GM23338 (cell line): ENCODE results near the gene HOXC4. TPM values are rescaled to one million over a fixed set of nuclear protein-coding genes. Genes with fewer than 3 reads are reported as not detected.

Experiments used
- ATAC-seq: fragments of 200-7000 bp; cut with Tn5 transposase; 3 replicates; pipeline ENCODE4 v1.9.1; 2020
- DNase-seq: peaks from one replicate; pipeline ENCODE4 v3.0.0-alpha.2; 2015; ENCODE audit warnings: low spot score
- H2AFZ ChIP-seq: fragments of 200-600 bp; sonication (generic); 2 replicates; pipeline ENCODE4 v1.8.0; 2016; ENCODE audit warnings: antibody characterized with exemption, mild to moderate bottlenecking, moderate library complexity
- H3F3A ChIP-seq: fragments of 200-600 bp; sonication (generic); replicated peaks from 2 replicates; pipeline ENCODE4 v1.8.0; 2017; ENCODE audit warnings: antibody characterized with exemption, mixed run types, low read depth
- H3K27ac ChIP-seq: fragments of 200-600 bp; sonication (generic); 2 replicates; pipeline ENCODE4 v1.6.1; 2016; ENCODE audit warnings: low read depth
- H3K27me3 ChIP-seq: fragments of 200-600 bp; sonication (generic); 2 replicates; pipeline ENCODE4 v1.8.0; 2016; ENCODE audit warnings: mild to moderate bottlenecking, mixed run types, moderate library complexity; ENCODE audit not compliant: insufficient read depth
- H3K36me3 ChIP-seq: fragments of 200-600 bp; sonication (generic); 2 replicates; pipeline ENCODE4 v1.8.0; 2016; ENCODE audit warnings: mild to moderate bottlenecking; ENCODE audit not compliant: insufficient read depth
- H3K4me1 ChIP-seq: fragments of 200-600 bp; sonication (generic); 2 replicates; pipeline ENCODE4 v1.8.0; 2016; ENCODE audit warnings: mild to moderate bottlenecking, moderate library complexity; ENCODE audit not compliant: insufficient read depth
- H3K4me2 ChIP-seq: fragments of 200-600 bp; sonication (generic); 2 replicates; pipeline ENCODE4 v1.7.1; 2017; ENCODE audit warnings: mixed run types
- H3K4me3 ChIP-seq: fragments of 200-600 bp; sonication (generic); 2 replicates; pipeline ENCODE4 v1.6.1; 2016; ENCODE audit warnings: mixed run types
- H3K79me2 ChIP-seq: fragments of 200-600 bp; sonication (generic); replicated peaks from 2 replicates; pipeline ENCODE4 v1.8.0; 2017; ENCODE audit warnings: mild to moderate bottlenecking; ENCODE audit not compliant: insufficient read depth
- H3K9me2 ChIP-seq: fragments of 200-600 bp; sonication (generic); 2 replicates; pipeline ENCODE4 v1.8.0; 2017; ENCODE audit not compliant: insufficient read depth
- H4K20me1 ChIP-seq: fragments of 200-600 bp; sonication (generic); replicated peaks from 2 replicates; pipeline ENCODE4 v1.8.0; 2017; ENCODE audit warnings: mild to moderate bottlenecking; ENCODE audit not compliant: insufficient read depth
- H3K27ac Mint-ChIP-seq: 2 replicates; pipeline ENCODE4 v1.8.0; 2020; ENCODE audit warnings: inconsistent platforms, mild to moderate bottlenecking, moderate library complexity, mixed read lengths
- H3K27me3 Mint-ChIP-seq: 3 replicates; pipeline ENCODE4 v1.8.0; 2022; ENCODE audit warnings: low read depth, mild to moderate bottlenecking, moderate library complexity, mixed read lengths, inconsistent platforms; ENCODE audit not compliant: insufficient read depth, poor library complexity
- H3K36me3 Mint-ChIP-seq: 3 replicates; pipeline ENCODE4 v1.8.0; 2021; ENCODE audit warnings: low read depth, mild to moderate bottlenecking, inconsistent platforms, moderate library complexity, mixed read lengths
- H3K4me1 Mint-ChIP-seq: 3 replicates; pipeline ENCODE4 v1.8.0; 2020; ENCODE audit warnings: mild to moderate bottlenecking, inconsistent platforms, mixed read lengths
- H3K4me3 Mint-ChIP-seq: 3 replicates; pipeline ENCODE4 v1.8.0; 2021; ENCODE audit warnings: moderate library complexity, mild to moderate bottlenecking, inconsistent platforms, mixed read lengths
- H3K9me3 Mint-ChIP-seq: 3 replicates; pipeline ENCODE4 v1.8.0; 2020; ENCODE audit warnings: moderate library complexity, mild to moderate bottlenecking, inconsistent platforms, mixed read lengths
- EZH2 ChIP-seq: fragments of 200-600 bp; sonication (generic); IDR thresholded peaks from one replicate; pipeline ENCODE4 v1.8.0; 2017; ENCODE audit warnings: antibody characterized with exemption, mild to moderate bottlenecking, low read depth; ENCODE audit not compliant: unreplicated experiment
- EZH2phosphoT487 ChIP-seq: fragments of 200-600 bp; sonication (generic); IDR thresholded peaks from one replicate; pipeline ENCODE4 v1.8.1; 2018; ENCODE audit warnings: antibody characterized with exemption; ENCODE audit not compliant: unreplicated experiment
- POLR2AphosphoS5 ChIP-seq: IDR thresholded peaks from 2 replicates; pipeline ENCODE4 v1.6.1; 2016; ENCODE audit warnings: antibody characterized with exemption, low read depth
- polyA plus RNA-seq: library from polyadenylated mRNA; unstranded; fragments of >200 nt; fragmentation: Nextera tagmentation; extraction: Ambion mirVana; gene quantifications from 2 replicates; pipeline ENCODE4 v1.2.1, GENCODE V29; 2016
- total RNA-seq: library from RNA; depleted of rRNA; stranded (reverse); fragments of >200 nt; shearing (Covaris generic); gene quantifications from 2 replicates; pipeline ENCODE4 v1.2.3, GENCODE V29; 2014
- TF ChIP-seq, protein P1 (sequence below): IDR thresholded peaks from one replicate; pipeline ENCODE4 v1.6.1; 2018; ENCODE audit warnings: antibody characterized with exemption; ENCODE audit not compliant: unreplicated experiment

Gene HOXC4
- total and polyA plus RNA-seq, 2 experiments from 2014 or later: not detected

DNA sequence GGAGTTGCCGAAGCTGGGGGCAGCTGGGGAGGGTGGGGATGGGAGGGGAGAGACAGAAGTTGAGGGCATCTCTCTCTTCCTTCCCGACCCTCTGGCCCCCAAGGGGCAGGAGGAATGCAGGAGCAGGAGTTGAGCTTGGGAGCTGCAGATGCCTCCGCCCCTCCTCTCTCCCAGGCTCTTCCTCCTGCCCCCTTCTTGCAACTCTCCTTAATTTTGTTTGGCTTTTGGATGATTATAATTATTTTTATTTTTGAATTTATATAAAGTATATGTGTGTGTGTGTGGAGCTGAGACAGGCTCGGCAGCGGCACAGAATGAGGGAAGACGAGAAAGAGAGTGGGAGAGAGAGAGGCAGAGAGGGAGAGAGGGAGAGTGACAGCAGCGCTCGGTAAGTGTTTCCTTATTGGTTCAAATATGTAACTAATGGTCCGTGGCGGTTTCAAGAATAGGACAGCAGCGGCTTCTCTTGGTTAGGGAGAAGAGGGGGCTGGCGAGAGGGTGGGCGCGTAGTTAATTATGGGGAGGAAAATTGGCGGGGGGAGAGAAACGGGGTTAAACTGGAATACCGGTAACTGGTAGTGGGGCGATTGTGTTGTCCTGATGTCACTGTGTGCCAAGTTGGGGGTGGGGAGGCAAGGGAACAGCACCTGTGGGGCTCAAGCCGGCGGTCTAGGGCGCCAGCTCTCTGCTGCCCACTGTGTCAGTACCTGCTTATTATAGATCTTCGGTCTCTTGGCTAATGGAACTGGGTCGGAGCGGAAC, 36.4 kb upstream of the HOXC4 start:
- Mint-ChIP-seq H3K27ac (no peak overlapping the region), H3K9me3 (no peaks in the 10 kb centered on the region; the same call in 2 of the 3 replicates), H3K4me1 (peaks cover 30% of the 10 kb centered on the region), H3K36me3 (no peaks in the 10 kb centered on the region; the same call in 2 of the 3 replicates), H3K27me3 (peaks cover 98% of the 10 kb centered on the region), H3K4me3 (peak overlapping the region; percentile 62)
- peaks cover 48% of the 10 kb centered on the region for H3K4me1 ChIP-seq
- H3F3A ChIP-seq: peaks cover 38% of the 10 kb centered on the region
- H3K4me2 ChIP-seq: peak overlapping the region; percentile 89
- H3K4me3 ChIP-seq: peak overlapping the region; percentile 63
- peaks cover 32% of the 10 kb centered on the region for H4K20me1 ChIP-seq
- peaks cover 100% of the 10 kb centered on the region for H3K27me3 ChIP-seq
- peak overlapping the region; percentile 80; the same call in 1 of the 2 replicates for H2AFZ ChIP-seq
- TF ChIP-seq, protein P1, sequence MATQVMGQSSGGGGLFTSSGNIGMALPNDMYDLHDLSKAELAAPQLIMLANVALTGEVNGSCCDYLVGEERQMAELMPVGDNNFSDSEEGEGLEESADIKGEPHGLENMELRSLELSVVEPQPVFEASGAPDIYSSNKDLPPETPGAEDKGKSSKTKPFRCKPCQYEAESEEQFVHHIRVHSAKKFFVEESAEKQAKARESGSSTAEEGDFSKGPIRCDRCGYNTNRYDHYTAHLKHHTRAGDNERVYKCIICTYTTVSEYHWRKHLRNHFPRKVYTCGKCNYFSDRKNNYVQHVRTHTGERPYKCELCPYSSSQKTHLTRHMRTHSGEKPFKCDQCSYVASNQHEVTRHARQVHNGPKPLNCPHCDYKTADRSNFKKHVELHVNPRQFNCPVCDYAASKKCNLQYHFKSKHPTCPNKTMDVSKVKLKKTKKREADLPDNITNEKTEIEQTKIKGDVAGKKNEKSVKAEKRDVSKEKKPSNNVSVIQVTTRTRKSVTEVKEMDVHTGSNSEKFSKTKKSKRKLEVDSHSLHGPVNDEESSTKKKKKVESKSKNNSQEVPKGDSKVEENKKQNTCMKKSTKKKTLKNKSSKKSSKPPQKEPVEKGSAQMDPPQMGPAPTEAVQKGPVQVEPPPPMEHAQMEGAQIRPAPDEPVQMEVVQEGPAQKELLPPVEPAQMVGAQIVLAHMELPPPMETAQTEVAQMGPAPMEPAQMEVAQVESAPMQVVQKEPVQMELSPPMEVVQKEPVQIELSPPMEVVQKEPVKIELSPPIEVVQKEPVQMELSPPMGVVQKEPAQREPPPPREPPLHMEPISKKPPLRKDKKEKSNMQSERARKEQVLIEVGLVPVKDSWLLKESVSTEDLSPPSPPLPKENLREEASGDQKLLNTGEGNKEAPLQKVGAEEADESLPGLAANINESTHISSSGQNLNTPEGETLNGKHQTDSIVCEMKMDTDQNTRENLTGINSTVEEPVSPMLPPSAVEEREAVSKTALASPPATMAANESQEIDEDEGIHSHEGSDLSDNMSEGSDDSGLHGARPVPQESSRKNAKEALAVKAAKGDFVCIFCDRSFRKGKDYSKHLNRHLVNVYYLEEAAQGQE: no peak
- TF ChIP-seq EZH2: peak; percentile 76
- ATAC-seq (peak; percentile 13), DNase-seq (peak; percentile 71)
- H3K36me3 ChIP-seq: no peaks in the 10 kb centered on the region
- H3K9me2 ChIP-seq: no peaks in the 10 kb centered on the region
- H3K79me2 ChIP-seq: no peaks in the 10 kb centered on the region
- no peak overlapping the region for H3K27ac ChIP-seq

DNA sequence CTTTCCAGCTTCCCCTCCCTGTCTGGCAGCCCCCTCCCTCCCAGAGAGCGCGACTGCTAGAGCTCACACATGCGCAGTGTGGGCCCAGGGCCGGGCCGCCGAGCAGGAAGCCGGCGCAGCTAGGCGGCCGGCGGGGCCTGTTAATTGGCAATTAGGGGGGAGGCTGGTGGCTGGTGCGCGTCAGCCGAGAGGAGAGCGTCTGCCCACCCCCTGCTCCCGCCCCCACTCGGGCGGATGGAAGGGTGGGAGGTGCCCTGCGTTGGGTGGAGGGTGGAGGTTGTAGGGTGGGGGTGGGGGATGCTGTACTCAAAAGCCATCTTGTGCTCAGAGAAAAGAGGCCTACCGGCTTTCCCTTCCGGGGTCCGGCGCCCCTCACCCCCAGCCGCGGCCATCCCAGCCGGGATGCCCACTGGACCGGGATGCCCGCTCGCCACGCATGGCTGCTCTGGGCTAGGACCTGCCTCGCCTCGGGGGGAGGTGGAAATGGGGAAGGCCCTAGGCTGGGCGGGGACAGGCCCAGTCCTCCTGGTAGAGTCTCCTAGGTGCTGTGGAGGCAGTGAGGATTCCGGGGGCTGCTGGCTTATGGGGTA, 35.7 kb upstream of the HOXC4 start:
- H3K4me3 ChIP-seq: peak overlapping the region; percentile 63
- peak overlapping the region; percentile 62 for H3K4me3 Mint-ChIP-seq
- ATAC-seq: peak; percentile 56
- no peaks in the 10 kb centered on the region; the same call in 2 of the 3 replicates for H3K36me3 Mint-ChIP-seq
- H3K4me1 ChIP-seq: peaks cover 42% of the 10 kb centered on the region
- no peak overlapping the region for H3K27ac Mint-ChIP-seq
- H3K27me3 Mint-ChIP-seq: peaks cover 98% of the 10 kb centered on the region
- peaks cover 38% of the 10 kb centered on the region for H3F3A ChIP-seq
- DNase-seq: peak; percentile 86
- H3K9me3 Mint-ChIP-seq: peaks cover under 1% of the 10 kb centered on the region; the same call in 2 of the 3 replicates
- H3K4me2 ChIP-seq: peak overlapping the region; percentile 89
- TF ChIP-seq EZH2 (peak; percentile 68), EZH2phosphoT487 (peak; percentile 43), POLR2AphosphoS5 (no peak)
- peaks cover 30% of the 10 kb centered on the region for H3K4me1 Mint-ChIP-seq
- H3K27me3 ChIP-seq: peaks cover 100% of the 10 kb centered on the region
- no peaks in the 10 kb centered on the region for H3K79me2 ChIP-seq
- peak overlapping the region; percentile 80 for H2AFZ ChIP-seq
- peaks cover 39% of the 10 kb centered on the region for H4K20me1 ChIP-seq
- no peak overlapping the region for H3K27ac ChIP-seq
- no peaks in the 10 kb centered on the region for H3K9me2 ChIP-seq
- H3K36me3 ChIP-seq: no peaks in the 10 kb centered on the region; the same call in 1 of the 2 replicates
